ENCODE data around the gene PCDHGA1.

Gene PCDHGA1

DNA sequence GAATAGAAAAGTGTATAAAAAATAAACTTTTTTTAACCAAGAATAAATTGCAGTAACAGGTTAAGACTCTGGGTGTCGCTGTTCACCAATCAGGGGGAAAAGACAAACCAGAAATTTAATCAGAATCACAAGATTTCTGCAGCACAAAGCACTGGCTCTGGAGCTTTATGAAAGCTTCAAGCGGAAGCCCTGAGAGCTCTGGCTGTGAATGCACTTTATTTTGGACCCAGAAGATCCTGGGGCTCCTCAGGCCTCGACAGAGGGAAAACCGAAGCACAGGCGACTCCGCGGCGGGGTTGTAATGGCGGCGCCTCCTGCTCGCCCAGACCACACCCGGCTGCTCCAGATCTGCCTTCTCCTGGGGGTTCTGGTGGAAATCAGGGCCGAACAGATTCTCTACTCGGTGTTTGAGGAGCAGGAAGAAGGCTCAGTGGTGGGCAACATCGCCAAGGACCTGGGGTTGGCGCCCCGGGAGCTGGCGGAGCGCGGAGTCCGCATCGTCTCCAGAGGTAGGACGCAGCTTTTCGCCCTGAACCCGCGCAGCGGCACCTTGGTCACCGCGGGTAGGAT, 24.7 kb downstream of the PCDHGA1 start, which contains the start of gene PCDHGA4:
Gene PCDHGA4 (plus strand): TSS at position 122 of the 570 bp plus-strand sequence. CDS start 87 bp downstream, at position 209.
- Histone ChIP-seq H3K4me3 (ENCODE audit: low read depth, low read length) (no peak within 1 kb of the TSS), H3K4me1 (ENCODE audit: control insufficient read depth, insufficient read depth, low read length) (no peaks in the 10 kb centered on the region), H3K36me3 (ENCODE audit: control insufficient read depth, insufficient read depth, low read length) (no peaks in the 10 kb centered on the region), H3K9me3 (ENCODE audit: control insufficient read depth, insufficient read depth, low read length) (peaks cover 3% of the 10 kb centered on the region), H3K9ac (ENCODE audit: low read depth, low read length) (no peak within 1 kb of the TSS), H3K27me3 (ENCODE audit: control insufficient read depth, insufficient read depth, low read length) (no peaks in the 10 kb centered on the region)

DNA sequence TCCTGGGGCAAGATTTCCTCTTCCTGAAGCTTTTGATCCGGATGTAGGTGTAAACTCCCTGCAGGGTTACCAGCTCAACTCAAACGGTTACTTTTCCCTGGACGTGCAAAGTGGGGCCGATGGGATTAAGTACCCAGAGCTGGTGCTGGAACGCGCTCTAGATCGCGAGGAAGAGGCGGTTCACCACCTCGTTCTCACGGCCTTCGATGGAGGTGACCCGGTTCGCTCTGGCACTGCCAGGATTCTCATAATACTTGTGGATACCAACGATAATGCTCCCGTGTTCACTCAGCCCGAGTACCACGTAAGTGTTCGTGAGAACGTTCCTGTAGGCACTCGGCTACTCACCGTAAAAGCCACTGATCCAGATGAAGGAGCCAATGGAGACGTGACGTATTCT, 25.3 kb downstream of the PCDHGA1 start:
- Histone ChIP-seq H3K9ac (ENCODE audit: low read depth, low read length) (no peak overlapping the region), H3K9me3 (ENCODE audit: control insufficient read depth, insufficient read depth, low read length) (peaks cover 3% of the 10 kb centered on the region), H3K4me3 (ENCODE audit: low read depth, low read length) (no peak overlapping the region), H3K27me3 (ENCODE audit: control insufficient read depth, insufficient read depth, low read length) (no peaks in the 10 kb centered on the region), H3K4me1 (ENCODE audit: control insufficient read depth, insufficient read depth, low read length) (no peaks in the 10 kb centered on the region), H3K36me3 (ENCODE audit: control insufficient read depth, insufficient read depth, low read length) (no peaks in the 10 kb centered on the region)

DNA sequence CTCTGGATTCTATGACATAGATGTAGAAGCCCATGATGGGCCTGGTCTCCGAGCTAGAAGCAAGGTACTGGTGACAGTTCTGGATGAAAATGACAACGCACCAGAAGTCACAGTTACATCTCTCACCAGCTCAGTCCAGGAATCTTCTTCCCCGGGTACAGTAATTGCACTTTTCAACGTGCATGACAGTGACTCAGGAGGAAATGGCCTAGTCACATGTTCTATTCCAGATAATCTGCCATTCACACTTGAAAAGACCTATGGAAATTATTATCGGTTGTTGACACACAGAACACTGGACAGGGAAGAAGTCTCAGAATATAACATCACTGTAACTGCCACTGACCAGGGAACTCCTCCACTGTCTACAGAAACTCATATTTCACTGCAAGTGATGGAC, 25.8 kb downstream of the PCDHGA1 start:
- Histone ChIP-seq H3K4me3 (ENCODE audit: low read depth, low read length) (no peak overlapping the region), H3K9me3 (ENCODE audit: control insufficient read depth, insufficient read depth, low read length) (peaks cover 3% of the 10 kb centered on the region), H3K36me3 (ENCODE audit: control insufficient read depth, insufficient read depth, low read length) (no peaks in the 10 kb centered on the region), H3K27me3 (ENCODE audit: control insufficient read depth, insufficient read depth, low read length) (no peaks in the 10 kb centered on the region), H3K4me1 (ENCODE audit: control insufficient read depth, insufficient read depth, low read length) (no peaks in the 10 kb centered on the region), H3K9ac (ENCODE audit: low read depth, low read length) (no peak overlapping the region)

DNA sequence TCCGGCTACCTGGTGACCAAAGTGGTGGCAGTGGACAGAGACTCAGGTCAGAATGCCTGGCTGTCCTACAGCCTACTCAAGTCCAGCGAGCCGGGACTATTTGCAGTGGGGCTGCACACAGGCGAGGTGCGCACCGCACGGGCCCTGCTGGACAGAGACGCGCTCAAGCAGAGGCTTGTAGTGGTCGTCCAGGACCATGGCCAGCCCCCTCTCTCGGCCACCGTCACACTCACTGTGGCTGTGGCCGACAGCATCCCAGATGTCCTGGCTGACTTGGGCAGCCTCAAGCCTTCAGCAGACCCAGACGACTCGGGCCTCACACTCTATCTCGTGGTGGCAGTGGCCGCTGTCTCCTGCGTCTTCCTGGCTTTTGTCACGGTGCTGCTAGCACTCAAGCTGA, 26.6 kb downstream of the PCDHGA1 start:
- no peak overlapping the region for H3K4me3 ChIP-seq (ENCODE audit: low read depth, low read length)
- H3K9me3 ChIP-seq (ENCODE audit: control insufficient read depth, insufficient read depth, low read length), result peaks cover 3% of the 10 kb centered on the region
- no peaks in the 10 kb centered on the region for H3K36me3 ChIP-seq (ENCODE audit: control insufficient read depth, insufficient read depth, low read length)
- no peak overlapping the region for H3K9ac ChIP-seq (ENCODE audit: low read depth, low read length)
- H3K4me1 ChIP-seq (ENCODE audit: control insufficient read depth, insufficient read depth, low read length), result no peaks in the 10 kb centered on the region
- no peaks in the 10 kb centered on the region for H3K27me3 ChIP-seq (ENCODE audit: control insufficient read depth, insufficient read depth, low read length)

DNA sequence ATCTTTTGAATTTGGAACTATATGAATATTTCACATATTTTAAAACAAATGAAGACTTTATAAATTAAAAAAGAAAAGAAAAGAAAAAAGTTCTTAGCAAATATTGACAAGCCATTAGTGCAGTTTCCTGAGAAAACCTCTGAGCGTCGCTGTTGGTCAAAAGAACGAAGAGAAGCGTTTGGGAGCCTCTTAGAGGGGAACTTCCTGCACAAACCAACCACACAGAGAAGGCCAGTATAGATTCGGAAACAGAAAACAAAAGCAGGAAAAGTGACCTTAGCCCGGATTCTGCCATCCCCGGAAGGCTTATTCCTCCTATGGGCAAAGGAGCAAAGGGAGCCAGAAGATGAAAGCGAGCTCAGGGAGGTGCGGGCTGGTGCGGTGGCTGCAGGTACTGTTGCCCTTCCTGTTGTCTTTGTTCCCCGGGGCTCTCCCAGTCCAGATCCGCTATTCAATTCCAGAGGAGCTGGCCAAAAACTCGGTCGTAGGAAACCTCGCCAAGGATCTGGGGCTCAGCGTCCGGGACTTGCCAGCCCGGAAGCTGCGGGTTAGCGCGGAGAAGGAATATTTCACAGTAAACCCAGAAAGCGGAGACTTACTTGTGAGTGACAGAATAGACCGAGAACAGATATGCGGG, 29.6 kb downstream of the PCDHGA1 start, which contains the start of gene PCDHGB2:
Gene PCDHGB2 (plus strand): TSS at position 205 of the 637 bp plus-strand sequence. CDS start 142 bp downstream, at position 347.
- H3K4me1 ChIP-seq (ENCODE audit: control insufficient read depth, insufficient read depth, low read length), result no peaks in the 10 kb centered on the region
- peaks cover 7% of the 10 kb centered on the region for H3K9me3 ChIP-seq (ENCODE audit: control insufficient read depth, insufficient read depth, low read length)
- no peak within 1 kb of the TSS for H3K9ac ChIP-seq (ENCODE audit: low read depth, low read length)
- H3K4me3 ChIP-seq (ENCODE audit: low read depth, low read length), result peak within 1 kb of the TSS; percentile 37
- no peaks in the 10 kb centered on the region for H3K27me3 ChIP-seq (ENCODE audit: control insufficient read depth, insufficient read depth, low read length)
- no peaks in the 10 kb centered on the region for H3K36me3 ChIP-seq (ENCODE audit: control insufficient read depth, insufficient read depth, low read length)

- H3K9me3 ChIP-seq (ENCODE audit: control insufficient read depth, insufficient read depth, low read length), result peaks cover 8% of the 10 kb centered on the region
- H3K4me3 ChIP-seq (ENCODE audit: low read depth, low read length), result no peak overlapping the region
- no peaks in the 10 kb centered on the region for H3K27me3 ChIP-seq (ENCODE audit: control insufficient read depth, insufficient read depth, low read length)
- H3K36me3 ChIP-seq (ENCODE audit: control insufficient read depth, insufficient read depth, low read length), result no peaks in the 10 kb centered on the region
- no peak overlapping the region for H3K9ac ChIP-seq (ENCODE audit: low read depth, low read length)
- H3K4me1 ChIP-seq (ENCODE audit: control insufficient read depth, insufficient read depth, low read length), result no peaks in the 10 kb centered on the region
These were observed 30.4 kb downstream of the PCDHGA1 start for GRCh38 chr5:141360685-141361084.

GRCh38 chr5:141362719-141363118, 32.4 kb downstream of the PCDHGA1 start:
- no peaks in the 10 kb centered on the region for H3K4me1 ChIP-seq (ENCODE audit: control insufficient read depth, insufficient read depth, low read length)

DNA sequence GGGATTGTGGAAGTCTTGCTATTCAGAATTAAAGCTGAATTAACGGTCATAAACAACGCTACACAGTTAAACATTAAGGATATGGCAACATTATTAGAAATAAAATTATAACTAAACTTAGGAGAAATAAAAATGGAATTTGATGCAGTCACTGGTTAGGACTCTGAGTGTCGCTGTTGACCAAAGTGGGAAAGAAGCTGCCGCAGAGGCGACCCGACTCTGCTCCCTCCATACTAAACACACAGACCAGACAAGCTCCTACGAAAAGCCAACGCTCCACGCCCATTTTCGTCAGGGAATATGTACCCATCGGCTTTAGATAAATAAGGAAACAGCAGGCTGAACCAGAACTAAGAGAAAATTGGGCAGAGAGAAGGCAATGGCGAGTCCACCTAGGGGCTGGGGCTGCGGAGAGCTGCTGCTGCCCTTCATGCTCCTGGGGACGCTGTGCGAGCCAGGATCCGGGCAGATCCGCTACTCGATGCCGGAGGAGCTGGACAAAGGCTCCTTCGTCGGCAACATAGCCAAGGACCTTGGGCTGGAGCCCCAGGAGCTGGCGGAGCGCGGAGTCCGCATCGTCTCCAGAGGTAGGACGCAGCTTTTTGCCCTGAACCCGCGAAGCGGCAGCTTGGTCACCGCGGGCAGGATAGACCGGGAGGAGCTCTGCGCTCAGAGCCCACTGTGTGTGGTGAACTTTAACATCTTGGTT, 33.8 kb downstream of the PCDHGA1 start, which contains the start of gene PCDHGA5:
Gene PCDHGA5 (plus strand): TSS at position 211 of the 709 bp plus-strand sequence. CDS start 169 bp downstream, at position 380.
- peaks cover 10% of the 10 kb centered on the region for H3K9me3 ChIP-seq (ENCODE audit: control insufficient read depth, insufficient read depth, low read length)
- H3K4me3 ChIP-seq (ENCODE audit: low read depth, low read length), result no peak within 1 kb of the TSS
- no peaks in the 10 kb centered on the region for H3K27me3 ChIP-seq (ENCODE audit: control insufficient read depth, insufficient read depth, low read length)
- no peaks in the 10 kb centered on the region for H3K36me3 ChIP-seq (ENCODE audit: control insufficient read depth, insufficient read depth, low read length)
- H3K9ac ChIP-seq (ENCODE audit: low read depth, low read length), result no peak within 1 kb of the TSS
- H3K4me1 ChIP-seq (ENCODE audit: control insufficient read depth, insufficient read depth, low read length), result no peaks in the 10 kb centered on the region

More at GRCh38 chr5:141362719-141363118, 32.4 kb downstream of the PCDHGA1 start:
- Histone ChIP-seq H3K4me3 (ENCODE audit: low read depth, low read length) (no peak overlapping the region), H3K9me3 (ENCODE audit: control insufficient read depth, insufficient read depth, low read length) (peaks cover 10% of the 10 kb centered on the region), H3K36me3 (ENCODE audit: control insufficient read depth, insufficient read depth, low read length) (no peaks in the 10 kb centered on the region), H3K9ac (ENCODE audit: low read depth, low read length) (no peak overlapping the region), H3K27me3 (ENCODE audit: control insufficient read depth, insufficient read depth, low read length) (no peaks in the 10 kb centered on the region)

GRCh38 chr5:141366016-141366896, 35.9 kb downstream of the PCDHGA1 start:
- Histone ChIP-seq H3K36me3 (ENCODE audit: control insufficient read depth, insufficient read depth, low read length) (no peaks in the 10 kb centered on the region), H3K4me3 (ENCODE audit: low read depth, low read length) (no peak overlapping the region), H3K9me3 (ENCODE audit: control insufficient read depth, insufficient read depth, low read length) (peaks cover 10% of the 10 kb centered on the region), H3K4me1 (ENCODE audit: control insufficient read depth, insufficient read depth, low read length) (no peaks in the 10 kb centered on the region), H3K27me3 (ENCODE audit: control insufficient read depth, insufficient read depth, low read length) (no peaks in the 10 kb centered on the region), H3K9ac (ENCODE audit: low read depth, low read length) (no peak overlapping the region)

GRCh38 chr5:141369994-141370848, 39.9 kb downstream of the PCDHGA1 start, which contains the start of gene PCDHGB3:
TSS of gene PCDHGB3 (plus strand) at chr5:141370242. CDS start at chr5:141370395, 153 bp downstream.
- peaks cover 6% of the 10 kb centered on the region for H3K9me3 ChIP-seq (ENCODE audit: control insufficient read depth, insufficient read depth, low read length)
- no peaks in the 10 kb centered on the region for H3K4me1 ChIP-seq (ENCODE audit: control insufficient read depth, insufficient read depth, low read length)
- no peaks in the 10 kb centered on the region for H3K27me3 ChIP-seq (ENCODE audit: control insufficient read depth, insufficient read depth, low read length)
- no peaks in the 10 kb centered on the region for H3K36me3 ChIP-seq (ENCODE audit: control insufficient read depth, insufficient read depth, low read length)
- H3K9ac ChIP-seq (ENCODE audit: low read depth, low read length), result no peak within 1 kb of the TSS
- peak within 1 kb of the TSS; percentile 30 for H3K4me3 ChIP-seq (ENCODE audit: low read depth, low read length)
